Right hindlimb (tissue), 1 donor: ENCODE measurements around the gene TICAM1.
A peak's percentile ranks its signal among the peaks of the same experiment; 100 is the strongest.

Source experiments
- DNase-seq: peaks from one replicate; pipeline ENCODE4 v3.0.0-alpha.2; 2018

TICAM1 gene

GRCh38 chr19:4768934-4769777 is 62.4 kb downstream of the TICAM1 start:
- peak; percentile 88 for DNase-seq
